Lower leg skin (tissue), 4 donors: ENCODE data around the gene ZFAND3. TPM values are rescaled to one million over a fixed set of nuclear protein-coding genes. Genes with fewer than 3 reads are reported as not detected.

Source experiments
- DNase-seq, 2 donors: peaks; one replicate each; pipeline ENCODE4 v3.0.0-alpha.2; 2019; ENCODE audit warnings: low spot score in 2 of 2
- H3K4me3 ChIP-seq: fragments of 200-600 bp; sonication (generic); 2 replicates; pipeline ENCODE4 v1.5.1; 2017; ENCODE audit warnings: mild to moderate bottlenecking, low read depth; ENCODE audit not compliant: poor library complexity, severe bottlenecking
- CTCF ChIP-seq, 3 donors: fragments of 450-650 bp; IDR thresholded peaks; one replicate each; pipeline ENCODE4 v1.5.1; 2016; ENCODE audit warnings: antibody characterized with exemption in 3 of 3, mild to moderate bottlenecking in 3 of 3, moderate library complexity in 2 of 3
- POLR2A ChIP-seq, 2 donors: fragments of 450-650 bp; IDR thresholded peaks; one replicate each; pipeline ENCODE4 v1.6.1; 2016 to 2017; ENCODE audit warnings: antibody characterized with exemption in 2 of 2, mild to moderate bottlenecking in 1 of 2, moderate library complexity in 1 of 2
- WGBS, 2 donors: methylation state at CpG; one replicate each; pipeline ENCODE4 v1.1.5; 2018; 5-methylcytosine and 5-hydroxymethylcytosine counted together
- intact Hi-C: fragments of 100-400 bp; cut with DNase I; formaldehyde crosslinking; loops from one replicate; pipeline ENCODE4 v1.15.0; 2023; ENCODE audit warnings: low total_unique reads
- total RNA-seq, 4 donors: library from RNA; depleted of rRNA; stranded (reverse); fragments of >200 nt; gene quantifications; one replicate each; pipeline ENCODE4 v1.1.0, GENCODE V29; 2016

Gene ZFAND3
- total RNA-seq, 4 donors from 2014 or later: 26.3 to 40.8 (median 30.3) TPM

GRCh38 chr6:37847704-37848103 is 28.2 kb downstream of the ZFAND3 start:
- no peak for DNase-seq
- intact Hi-C loops: no loop called here
- WGBS, 2 donors: 81 to 84% methylated on average over 3 of the region's 3 CpGs
- H3K4me3 ChIP-seq: no peak overlapping the region
- TF ChIP-seq CTCF (IDR thresholded peaks at IDR 0.05) (no peak), POLR2A (IDR thresholded peaks at IDR 0.05) (no peak)

- WGBS, 2 donors: 66% methylated on average over 4 of the region's 4 CpGs
- TF ChIP-seq POLR2A (IDR thresholded peaks at IDR 0.05): no peak
- TF ChIP-seq CTCF (IDR thresholded peaks at IDR 0.05): no peak
- intact Hi-C loops: no loop called here
- H3K4me3 ChIP-seq: no peak overlapping the region
- DNase-seq: no peak
These were observed 28.8 kb downstream of the ZFAND3 start for GRCh38 chr6:37848371-37848770.

GRCh38 chr6:37850260-37850659 is 30.7 kb downstream of the ZFAND3 start:
- 89% methylated on average over 4 of the region's 4 CpGs for WGBS, 2 donors
- TF ChIP-seq CTCF (IDR thresholded peaks at IDR 0.05) (no peak), POLR2A (IDR thresholded peaks at IDR 0.05) (no peak)
- no peak for DNase-seq
- H3K4me3 ChIP-seq: no peak overlapping the region
- intact Hi-C loops: no loop called here

GRCh38 chr6:37850728-37851285 is 31.3 kb downstream of the ZFAND3 start:
- WGBS, 2 donors: 89% methylated on average over 9 of the region's 9 CpGs
- H3K4me3 ChIP-seq: no peak overlapping the region
- no peak for DNase-seq
- TF ChIP-seq CTCF (IDR thresholded peaks at IDR 0.05) (no peak), POLR2A (IDR thresholded peaks at IDR 0.05) (no peak)
- intact Hi-C loops: no loop called here

GRCh38 chr6:37851997-37852524 is 32.5 kb downstream of the ZFAND3 start:
- intact Hi-C loops: no loop called here
- no peak overlapping the region for H3K4me3 ChIP-seq
- DNase-seq: no peak
- TF ChIP-seq POLR2A (IDR thresholded peaks at IDR 0.05) (no peak), CTCF (IDR thresholded peaks at IDR 0.05) (no peak)
- 86% methylated on average over 1 of the region's 1 CpG for WGBS, 2 donors

- TF ChIP-seq CTCF (IDR thresholded peaks at IDR 0.05): no peak
- no peak for TF ChIP-seq POLR2A (IDR thresholded peaks at IDR 0.05)
- intact Hi-C loops: no loop called here
- no peak for DNase-seq
- whole genome bisulfite sequencing, 2 donors: 93 to 97% methylated on average over 2 of the region's 2 CpGs
- H3K4me3 ChIP-seq: no peak overlapping the region
These were observed 36.8 kb downstream of the ZFAND3 start for GRCh38 chr6:37856285-37856684.
